Medulla oblongata (tissue), 1 donor: Measurements from ENCODE around the gene CHCHD1.
A peak's percentile ranks its signal among the peaks of the same experiment; 100 is the strongest.
"Not testable (repeated sequence)": the region's sequence is repeated elsewhere in the genome, so short reads cannot be mapped to it uniquely, and the experiment has no call there.

Source experiments
- DNase-seq: peaks from one replicate; pipeline ENCODE4 v3.0.0-alpha.2; 2015; ENCODE audit errors: extremely low spot score

CHCHD1 gene

DNA sequence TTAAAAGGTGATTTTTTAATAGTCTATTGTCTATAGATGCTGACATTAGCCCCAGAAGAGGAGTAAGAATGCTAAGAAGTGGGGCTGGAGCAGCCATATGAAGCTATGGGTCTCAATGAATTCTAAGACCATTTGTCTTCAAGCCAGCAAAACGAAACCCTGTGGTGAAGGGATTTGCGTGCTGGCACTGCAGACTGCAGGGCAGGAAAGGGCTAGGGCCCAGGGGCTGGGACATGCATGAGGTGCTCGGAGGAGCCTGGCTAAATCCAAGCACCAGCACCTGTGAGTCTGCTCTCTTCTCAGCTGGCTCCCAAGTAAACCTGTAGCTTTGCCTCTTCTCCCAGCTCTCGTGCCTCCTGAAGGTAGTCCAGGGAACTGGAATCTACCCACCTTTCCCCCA lies 30.8 kb downstream of the CHCHD1 start:
- DNase-seq: no peak

DNA sequence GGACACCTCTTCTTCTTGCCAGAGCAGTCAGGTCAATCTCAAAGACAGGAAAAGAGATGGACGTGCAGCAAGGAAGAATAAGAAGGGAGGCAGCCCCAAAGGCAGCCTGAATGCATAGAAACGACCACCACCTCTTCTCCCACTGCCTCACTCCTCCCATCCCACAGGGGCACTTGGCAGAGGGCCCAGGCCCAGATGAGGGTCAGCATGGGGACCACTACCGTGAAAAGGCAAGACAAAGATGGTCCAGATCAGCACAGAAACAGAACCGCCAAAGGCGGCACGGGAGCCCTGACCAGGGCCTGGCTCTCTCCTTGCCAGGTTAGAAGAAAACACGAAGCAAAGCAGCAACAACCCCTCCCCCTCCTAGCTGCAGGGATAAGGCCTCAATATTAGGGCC lies 31.5 kb downstream of the CHCHD1 start:
- DNase-seq: no peak

DNA sequence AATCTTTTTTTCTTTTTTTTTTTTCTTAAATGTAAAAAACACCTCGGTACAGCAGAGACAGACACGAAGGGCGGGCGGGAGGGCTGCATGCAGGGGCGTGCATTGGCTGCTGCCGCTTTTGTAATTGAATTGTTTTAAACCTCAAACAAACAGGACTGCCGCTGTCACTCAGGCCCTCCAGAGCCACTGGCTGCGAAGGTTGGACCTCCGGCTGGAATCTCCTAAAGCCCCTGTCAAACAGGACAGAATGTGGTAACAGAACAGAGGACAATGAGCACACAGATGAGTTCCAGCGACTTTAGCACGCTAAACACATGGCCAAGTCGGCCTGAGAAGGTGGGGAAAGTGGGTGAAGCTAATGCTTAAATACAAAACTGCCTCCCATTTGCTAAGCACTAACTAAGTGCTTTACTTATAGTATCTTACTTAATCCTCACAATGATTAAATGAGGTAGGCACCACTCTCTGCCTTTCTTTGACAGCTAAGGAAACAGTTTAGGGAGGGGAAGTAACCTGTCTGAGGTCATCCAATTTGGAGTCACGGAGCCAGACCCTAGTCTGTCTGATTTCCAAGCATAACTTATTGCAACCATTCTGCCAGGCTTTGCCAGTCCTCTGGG lies 32.5 kb downstream of the CHCHD1 start:
- DNase-seq: no peak

DNA sequence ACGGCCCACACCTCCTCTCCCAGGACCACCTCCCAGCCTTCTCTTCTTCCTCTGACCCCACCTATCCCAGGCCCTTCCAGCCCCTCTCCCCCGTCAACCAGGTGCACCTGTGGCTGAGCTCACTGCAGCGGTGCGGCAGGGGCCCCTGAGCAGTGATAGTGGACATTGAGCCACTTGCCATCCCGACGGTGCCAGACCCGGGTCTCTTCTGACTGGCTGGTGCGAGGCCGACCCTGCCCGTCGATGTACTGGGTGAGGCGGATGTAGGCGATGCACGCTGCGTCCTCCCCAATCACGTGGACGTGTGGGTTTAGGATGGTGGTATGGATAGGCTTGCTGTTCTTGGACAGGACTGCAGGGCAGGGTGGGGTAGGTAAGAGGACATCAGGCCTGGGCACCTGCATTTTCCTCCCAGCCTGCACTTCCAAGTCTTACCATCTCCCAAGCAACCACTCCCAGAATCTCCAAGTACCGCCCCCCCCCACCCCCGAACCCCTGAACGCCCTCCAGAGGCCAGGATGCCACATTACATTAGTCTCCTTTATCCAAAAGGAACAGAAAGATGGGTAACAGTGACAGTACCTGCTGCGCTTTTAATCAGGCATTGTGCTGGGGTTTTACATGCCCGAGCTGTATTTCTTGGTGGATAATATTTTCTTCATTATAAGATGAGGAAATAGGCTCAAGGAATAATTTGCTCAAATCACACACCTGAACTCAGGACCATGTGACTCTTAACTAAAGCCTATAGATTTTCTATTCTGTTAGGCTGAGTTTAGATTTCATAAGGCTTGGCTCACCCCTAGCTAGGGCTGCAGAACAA lies 33.3 kb downstream of the CHCHD1 start:
- DNase-seq: no peak

DNA sequence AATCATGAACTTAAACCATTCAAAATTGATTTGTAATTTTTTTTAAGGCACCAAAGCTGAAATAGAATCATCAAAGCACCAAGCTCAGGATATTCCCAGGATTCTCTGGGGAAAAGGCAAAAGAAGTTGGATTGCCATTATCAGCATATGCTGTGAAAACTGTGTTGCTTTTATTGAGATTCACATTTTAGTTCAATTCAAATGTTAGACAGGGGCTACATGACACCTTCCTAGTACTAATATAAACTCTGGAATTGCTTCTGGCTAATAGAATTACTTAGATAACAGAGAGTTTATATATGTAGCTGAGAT lies 33.8 kb downstream of the CHCHD1 start:
- DNase-seq: no peak

DNA sequence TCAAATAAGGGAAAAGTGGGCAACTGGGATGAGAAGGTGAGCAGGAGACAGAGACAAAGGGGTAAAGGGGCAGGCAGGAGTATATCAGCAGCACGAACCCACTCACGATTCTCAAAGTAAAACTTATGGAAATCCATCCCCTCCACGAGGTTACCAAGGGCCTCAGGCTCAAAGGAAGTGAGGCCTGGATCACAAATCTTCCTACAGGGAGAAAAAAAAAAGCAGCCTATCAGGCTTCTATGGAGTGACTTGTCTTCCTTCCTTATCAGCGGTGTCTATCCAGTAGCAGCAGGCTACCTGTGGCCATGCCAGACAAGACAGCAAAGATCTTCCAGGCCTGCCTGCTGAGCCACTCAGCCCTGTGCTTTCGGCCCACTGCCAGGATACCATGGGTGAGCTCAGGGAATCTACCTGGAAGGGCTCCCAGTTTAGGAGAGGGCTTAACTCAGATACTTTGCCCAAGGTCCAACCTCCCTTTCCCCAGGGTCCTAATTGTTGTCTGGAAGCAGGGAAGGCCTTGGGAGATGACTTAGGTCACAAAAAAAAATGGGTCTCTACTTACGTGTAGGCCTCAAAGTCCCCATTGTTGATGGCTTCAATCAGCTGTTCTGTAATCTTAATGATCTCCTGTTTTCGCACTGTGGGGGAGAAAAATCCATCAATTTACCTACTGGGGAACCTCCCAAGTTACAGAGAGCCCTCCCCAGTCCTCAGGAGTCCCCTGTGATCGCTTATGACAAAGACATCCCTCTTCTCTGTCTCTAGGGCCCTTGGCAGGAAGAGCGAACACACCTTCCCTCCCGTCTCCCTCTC lies 35.3 kb downstream of the CHCHD1 start:
- peak; percentile 26 for DNase-seq

DNA sequence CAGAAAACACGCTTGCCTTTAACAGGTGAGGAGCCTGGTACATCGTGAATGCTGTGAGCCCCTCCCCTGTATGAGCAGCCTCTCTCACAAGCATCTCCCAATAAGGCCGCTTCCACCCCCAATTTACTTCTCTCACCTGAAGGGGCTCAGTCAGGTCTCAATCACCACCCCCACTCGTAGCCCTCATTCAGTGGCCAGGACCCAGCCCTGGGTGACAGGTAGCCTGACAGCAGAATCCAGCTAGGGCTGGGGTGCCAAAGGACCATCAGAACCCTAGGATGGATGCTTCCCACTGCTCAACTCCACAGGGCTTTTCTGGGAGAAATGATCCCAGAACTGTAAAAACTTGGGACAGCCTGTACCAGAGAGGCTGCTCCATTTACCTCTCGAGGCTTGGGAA lies 36.0 kb downstream of the CHCHD1 start:
- DNase-seq: no peak

DNA sequence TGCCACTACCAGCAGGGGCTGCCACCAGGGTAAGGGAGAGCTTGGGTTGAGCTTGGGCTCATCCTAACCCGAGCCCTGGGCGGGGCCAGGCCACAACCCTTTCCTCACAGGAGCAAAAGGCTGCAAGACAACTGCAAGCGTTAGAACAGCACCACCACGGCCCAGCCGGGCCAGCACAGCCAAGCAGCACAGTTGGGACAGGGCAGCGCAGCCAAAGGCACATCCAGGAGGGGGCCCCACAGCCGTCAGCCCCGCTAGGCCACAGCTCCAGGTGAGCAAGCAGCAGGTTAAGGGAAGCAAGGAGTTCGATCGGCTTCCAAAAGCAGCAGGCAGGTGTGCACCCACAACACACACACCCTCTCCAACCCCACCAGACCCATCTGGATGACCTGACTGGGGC lies 36.6 kb downstream of the CHCHD1 start:
- DNase-seq: no peak

DNA sequence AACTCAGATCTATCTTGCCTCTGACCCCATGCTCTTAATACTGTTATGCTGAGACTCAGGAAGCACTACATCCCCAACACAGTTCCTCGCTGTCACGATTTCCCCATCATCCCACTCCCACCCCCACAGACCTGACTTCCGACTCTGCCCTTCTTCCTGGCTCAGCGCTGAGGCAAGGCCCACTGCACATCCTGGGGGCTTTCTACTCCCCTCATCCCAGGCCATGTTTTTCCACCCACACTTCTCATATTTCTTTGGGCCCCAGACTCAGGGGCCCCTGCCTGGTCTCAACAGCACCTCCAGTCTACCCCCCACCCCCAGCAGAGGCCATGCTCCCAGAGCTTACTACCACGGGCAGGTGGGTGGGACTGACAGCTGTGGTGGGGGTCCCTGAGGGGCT lies 37.2 kb downstream of the CHCHD1 start:
- no peak for DNase-seq

DNA sequence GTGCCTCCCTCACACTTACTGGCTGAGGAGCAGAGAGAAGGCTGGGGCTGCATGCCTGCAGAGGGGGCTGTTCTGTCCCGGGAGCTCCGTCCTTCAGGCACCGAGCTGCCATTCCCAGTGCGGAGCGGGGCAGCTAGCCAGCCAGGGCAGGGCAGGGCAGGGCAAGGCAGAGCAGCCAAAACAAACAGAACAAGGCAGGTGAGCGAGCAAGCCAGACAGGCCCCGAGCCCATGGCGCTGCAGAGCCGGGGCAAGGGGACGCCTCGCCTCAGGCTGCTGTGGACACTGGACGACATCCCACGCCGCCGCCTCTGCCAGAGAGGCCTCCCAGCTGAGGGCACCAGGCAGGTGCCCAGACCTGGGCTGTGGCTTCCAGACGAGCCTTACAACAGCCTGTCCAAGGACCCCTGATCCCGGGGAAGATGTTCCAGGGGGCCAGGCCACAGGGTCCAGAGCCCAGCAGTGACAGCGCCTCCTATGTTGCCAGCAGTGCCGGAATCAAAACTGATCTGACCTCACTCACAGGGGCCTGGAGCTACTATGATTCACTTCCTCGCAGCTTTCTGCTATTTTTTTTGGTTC lies 37.8 kb downstream of the CHCHD1 start:
- no peak for DNase-seq

DNA sequence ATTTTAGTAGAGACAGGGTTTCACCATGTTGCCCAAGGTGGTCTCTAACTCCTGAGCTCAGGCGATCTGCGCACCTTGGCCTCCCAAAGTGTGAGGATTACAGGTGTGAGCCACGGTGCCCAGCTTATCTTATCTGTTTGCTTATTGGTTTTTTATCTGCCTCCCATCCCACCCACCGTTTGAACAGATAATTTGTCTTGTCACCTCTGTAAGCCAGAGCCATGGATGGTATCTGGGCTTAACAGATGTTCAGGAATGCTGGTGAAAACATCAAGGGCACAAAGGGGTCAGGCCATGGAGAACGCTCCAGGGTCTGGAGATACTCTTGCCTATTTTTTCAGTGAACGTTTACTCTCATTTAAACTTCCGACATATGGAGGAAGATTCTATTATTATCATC lies 41.5 kb downstream of the CHCHD1 start:
- no peak for DNase-seq

DNA sequence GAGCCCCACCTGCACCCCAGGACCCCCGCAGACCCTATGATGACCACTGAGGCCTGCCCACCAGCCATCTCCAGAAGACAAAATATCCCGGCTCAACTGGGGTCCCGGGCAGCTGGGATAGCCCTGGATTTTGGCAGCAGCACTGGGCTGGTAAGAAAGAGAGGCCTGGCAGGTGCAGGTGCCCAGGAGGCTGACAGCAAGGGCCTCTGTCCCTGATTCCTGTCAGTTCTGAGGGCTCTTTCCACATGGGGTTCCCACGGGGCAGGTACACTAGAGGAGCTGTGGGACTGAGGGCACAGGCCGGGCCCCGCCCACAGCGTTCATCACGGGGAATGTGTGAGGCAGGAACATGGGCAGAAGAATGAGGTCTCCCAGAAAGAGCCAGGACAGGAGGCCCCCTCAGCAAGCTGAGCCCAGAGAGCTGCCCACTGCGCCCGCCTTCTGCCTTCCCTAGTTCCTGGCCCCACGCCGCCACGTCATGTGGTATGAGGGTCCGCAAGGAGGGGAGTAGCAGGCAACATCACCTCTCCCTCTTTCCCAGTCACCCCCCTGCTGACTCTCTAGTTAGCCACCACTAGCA lies 42.4 kb downstream of the CHCHD1 start:
- DNase-seq: no peak

DNA sequence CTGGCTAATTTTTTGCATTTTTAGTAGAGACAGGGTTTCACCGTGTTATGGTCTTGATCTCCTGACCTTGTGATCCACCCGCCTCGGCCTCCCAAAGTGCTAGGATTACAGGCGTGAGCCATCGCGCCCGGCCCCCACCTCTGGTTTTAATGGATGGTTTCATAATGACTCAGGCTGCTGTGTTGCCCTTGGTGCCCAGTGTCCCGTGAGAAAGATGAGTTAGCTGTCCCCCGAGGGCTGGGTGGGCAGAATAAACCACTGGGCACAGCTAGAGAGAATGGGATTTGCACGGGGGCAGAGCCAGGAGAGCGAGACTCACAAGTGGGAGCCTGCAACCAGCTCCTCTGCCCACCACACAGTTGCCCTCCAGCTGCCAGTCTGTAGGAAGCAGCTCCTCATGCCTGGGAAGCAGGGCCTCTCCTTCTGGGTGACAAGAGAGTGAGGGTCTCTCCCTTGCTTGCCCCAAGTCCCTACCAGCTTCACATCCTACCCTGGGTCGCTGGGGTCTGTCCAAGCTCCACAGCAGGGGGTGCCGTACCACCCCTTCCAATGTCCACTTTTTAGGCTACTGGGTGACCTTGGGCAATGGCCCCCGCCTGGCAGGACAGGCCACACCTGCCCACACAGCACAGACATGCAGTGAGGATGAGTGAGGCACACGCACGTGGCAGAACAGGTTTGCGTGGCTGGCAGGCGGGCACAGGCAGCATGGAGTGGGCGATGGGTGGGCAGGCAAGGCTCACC lies 45.7 kb downstream of the CHCHD1 start:
- no peak for DNase-seq

DNA sequence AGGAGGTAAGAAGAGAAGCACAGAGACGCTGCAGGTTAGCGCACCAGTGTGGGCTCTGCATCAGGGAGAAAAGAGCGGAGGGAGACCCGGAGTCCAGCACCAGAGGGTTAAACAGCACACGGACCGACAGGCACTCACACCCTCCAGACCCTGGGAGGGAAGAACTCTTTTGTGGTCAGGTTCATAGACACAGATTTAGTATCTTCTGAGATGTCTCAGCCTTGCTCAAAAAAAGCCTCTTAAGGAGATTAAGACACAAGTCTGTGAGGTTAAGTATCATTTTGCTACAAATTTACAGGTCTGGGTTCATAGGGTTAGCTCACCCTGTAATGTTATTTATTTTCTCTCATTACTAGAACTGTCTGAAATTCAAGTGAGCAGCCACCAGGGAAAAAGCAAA lies 46.3 kb downstream of the CHCHD1 start:
- DNase-seq: no peak

DNA sequence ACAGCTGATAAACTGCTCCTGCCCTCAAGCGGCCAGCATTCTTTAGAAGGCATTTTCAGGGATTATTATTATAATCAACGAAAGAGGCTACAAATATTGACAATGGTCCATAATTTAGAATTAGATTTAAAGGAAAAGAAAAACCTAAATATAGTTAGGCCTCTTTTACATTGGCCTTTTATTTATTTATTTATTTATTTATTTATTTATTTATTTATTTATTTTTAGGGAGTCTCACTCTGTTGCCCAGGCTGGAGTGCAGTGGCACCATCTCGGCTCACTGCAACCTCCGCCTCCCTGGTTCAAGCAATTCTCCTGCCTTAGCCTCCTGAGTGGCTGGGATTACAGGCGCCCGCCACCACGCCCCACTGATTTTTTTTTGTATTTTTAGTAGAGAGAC lies 47.2 kb downstream of the CHCHD1 start:
- DNase-seq: not testable (repeated sequence)
